Duodenal mucosa (tissue), 2 donors: ENCODE data around the gene EDN3.
"Not testable (repeated sequence)": the region's sequence is repeated elsewhere in the genome, so short reads cannot be mapped to it uniquely, and the experiment has no call there.

Source experiments
- H3K27ac ChIP-seq: one replicate; pipeline ENCODE4 v1.7.0; 2013; ENCODE audit warnings: low read depth, low read length
- H3K27me3 ChIP-seq, 2 donors: one replicate each; pipeline ENCODE4 v1.7.0; 2013; ENCODE audit warnings: low read length in 2 of 2, control low read depth in 1 of 2; ENCODE audit not compliant: insufficient read depth in 2 of 2, control insufficient read depth in 1 of 2
- H3K36me3 ChIP-seq, 2 donors: one replicate each; pipeline ENCODE4 v1.7.0; 2013; ENCODE audit warnings: low read length in 2 of 2, control low read depth in 1 of 2; ENCODE audit not compliant: insufficient read depth in 2 of 2, control insufficient read depth in 1 of 2
- H3K4me1 ChIP-seq, 2 donors: one replicate each; pipeline ENCODE4 v1.7.0; 2013; ENCODE audit warnings: low read length in 2 of 2, control low read depth in 1 of 2; ENCODE audit not compliant: insufficient read depth in 2 of 2, control insufficient read depth in 1 of 2
- H3K4me3 ChIP-seq, 2 donors: one replicate each; pipeline ENCODE4 v1.7.0; 2013; ENCODE audit warnings: low read length in 2 of 2, low read depth in 1 of 2
- H3K9ac ChIP-seq, 2 donors: one replicate each; pipeline ENCODE4 v1.7.0; 2013; ENCODE audit warnings: low read length in 2 of 2, low read depth in 1 of 2
- H3K9me3 ChIP-seq, 2 donors: one replicate each; pipeline ENCODE4 v1.7.0; 2013; ENCODE audit warnings: low read length in 2 of 2, control low read depth in 1 of 2; ENCODE audit not compliant: control insufficient read depth in 1 of 2

The EDN3 gene

DNA sequence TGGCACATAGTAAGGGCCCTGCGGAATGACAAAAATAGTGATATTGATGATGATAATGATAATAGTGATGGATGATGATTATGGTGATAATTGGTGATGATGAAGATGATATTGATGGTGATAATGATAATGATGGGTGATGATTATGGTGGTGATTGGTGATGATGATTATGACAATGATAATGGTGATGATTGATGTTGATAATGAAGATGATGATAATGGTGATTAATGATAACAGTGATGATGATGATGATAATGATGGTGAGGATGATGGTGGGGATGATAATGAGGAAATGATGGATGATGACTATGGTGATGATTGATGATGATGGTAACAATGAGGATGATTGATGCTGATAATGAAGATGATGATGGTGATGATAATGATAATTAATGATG is 48.9 kb downstream of the EDN3 start:
- Histone ChIP-seq H3K4me3 (no peak overlapping the region), H3K4me1 (peaks cover 0 to 3% of the 10 kb centered on the region in 2 donors), H3K27ac (no peak overlapping the region), H3K9me3 (no peaks in the 10 kb centered on the region), H3K27me3 (peaks cover 0 to 3% of the 10 kb centered on the region in 2 donors), H3K36me3 (no peaks in the 10 kb centered on the region), H3K9ac (no peak overlapping the region)

DNA sequence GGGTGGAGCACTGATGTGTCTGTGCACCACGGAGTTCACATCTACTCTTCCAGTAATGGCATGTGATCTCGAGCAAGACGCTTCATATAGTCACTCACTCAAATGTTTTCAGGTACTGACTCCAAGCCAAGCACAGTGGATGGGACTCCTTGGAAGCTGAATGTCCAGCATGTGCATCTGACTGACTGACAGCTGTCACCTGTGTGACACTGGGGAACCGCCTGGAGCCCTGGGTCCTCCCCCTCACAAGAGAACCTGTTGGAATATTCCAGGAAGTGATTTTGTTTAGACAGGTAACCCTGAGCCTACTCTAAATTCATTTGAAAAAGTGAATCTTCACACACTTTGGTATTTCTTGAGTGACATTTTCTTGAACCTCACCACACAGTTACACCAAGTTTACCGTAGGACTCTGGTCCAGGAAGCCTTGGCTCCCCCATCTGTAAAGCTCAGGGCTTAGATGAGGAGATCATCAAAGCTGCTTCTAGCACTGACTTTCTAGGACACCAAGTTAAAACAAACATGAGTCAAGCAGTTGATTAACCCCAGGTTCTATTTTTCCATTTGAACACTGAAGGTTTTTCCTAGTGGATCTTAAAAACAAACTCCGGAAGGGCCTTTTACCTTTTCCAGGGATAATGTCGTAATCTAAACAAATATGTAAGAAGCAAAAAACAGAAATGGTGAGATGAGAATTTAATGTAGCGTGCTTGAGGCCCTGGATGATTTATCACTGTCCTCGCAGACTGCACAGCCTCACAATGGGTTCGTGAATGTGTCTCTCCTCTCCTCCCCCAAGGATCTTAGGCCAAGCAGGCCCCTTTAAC is 50.1 kb downstream of the EDN3 start:
- Histone ChIP-seq H3K9ac (no peak overlapping the region), H3K36me3 (no peaks in the 10 kb centered on the region), H3K27me3 (peaks cover 0 to 3% of the 10 kb centered on the region in 2 donors), H3K27ac (no peak overlapping the region), H3K9me3 (no peaks in the 10 kb centered on the region), H3K4me1 (peaks cover 0 to 3% of the 10 kb centered on the region in 2 donors), H3K4me3 (no peak overlapping the region)

DNA sequence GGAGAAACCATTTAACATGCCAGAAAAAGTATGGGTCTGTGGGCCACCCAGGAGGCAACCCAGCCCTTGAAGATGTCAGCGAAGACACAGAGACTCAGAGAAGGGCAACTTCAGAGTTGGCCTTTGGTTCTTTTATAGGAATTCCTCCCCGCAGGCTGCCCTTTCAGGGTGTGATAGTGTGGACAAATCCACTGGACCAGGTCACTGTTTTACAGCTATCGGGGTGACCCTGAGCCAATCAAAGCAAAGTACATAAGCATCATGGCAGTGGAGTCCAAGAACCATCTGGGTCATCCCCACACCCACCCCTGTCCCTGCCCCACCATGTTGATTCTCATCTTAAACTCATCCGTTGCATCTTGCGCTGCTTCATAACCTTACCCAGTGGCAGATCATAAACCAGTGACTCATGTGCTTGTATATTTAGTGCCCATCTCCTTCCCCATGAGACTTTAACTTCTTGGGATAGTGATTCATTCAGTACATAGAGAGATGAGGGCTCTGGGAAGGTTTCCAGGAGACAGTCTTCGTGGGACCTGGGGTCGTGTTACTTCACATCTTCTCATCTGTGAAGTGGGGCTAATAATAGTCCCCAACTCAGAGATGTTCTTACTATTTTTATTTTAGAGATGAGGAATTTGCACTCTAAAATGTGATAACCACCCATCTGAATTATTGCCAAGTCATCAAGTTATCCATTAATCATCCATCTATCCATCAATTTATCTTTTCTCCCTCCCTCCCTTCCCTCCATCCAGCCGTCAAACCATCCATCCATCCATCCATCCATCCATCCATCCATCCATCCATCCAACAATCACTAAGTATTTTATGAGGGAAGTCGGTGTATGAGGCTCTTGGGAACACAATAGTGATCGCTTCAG is 51.0 kb downstream of the EDN3 start:
- no peak overlapping the region for H3K4me3 ChIP-seq
- H3K27me3 ChIP-seq, result peaks cover 0 to 3% of the 10 kb centered on the region in 2 donors
- peaks cover 0 to 3% of the 10 kb centered on the region in 2 donors for H3K4me1 ChIP-seq
- no peaks in the 10 kb centered on the region for H3K9me3 ChIP-seq
- no peak overlapping the region for H3K9ac ChIP-seq
- H3K27ac ChIP-seq, result no peak overlapping the region
- no peaks in the 10 kb centered on the region for H3K36me3 ChIP-seq

DNA sequence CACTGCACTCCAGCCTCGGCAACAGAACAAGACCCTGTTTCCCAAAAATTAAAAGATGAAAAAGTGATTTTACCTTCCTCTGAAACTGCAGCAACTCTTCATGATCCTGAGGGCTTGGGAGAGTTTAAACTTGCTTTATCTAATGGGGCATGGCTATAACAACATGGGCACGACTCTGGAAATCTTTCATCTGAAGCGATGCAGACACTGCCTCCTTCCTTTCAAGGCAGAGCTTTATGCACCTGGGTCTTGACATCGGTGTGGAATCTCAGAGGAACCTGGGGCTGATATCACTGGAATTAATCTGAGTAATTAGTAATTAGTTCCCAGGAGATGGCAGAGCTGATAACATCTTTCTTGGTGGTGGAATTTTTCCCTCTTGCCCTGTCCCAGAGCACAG is 52.1 kb downstream of the EDN3 start:
- Histone ChIP-seq H3K4me1 (peaks cover 0 to 3% of the 10 kb centered on the region in 2 donors), H3K4me3 (no peak overlapping the region), H3K27me3 (peaks cover 0 to 3% of the 10 kb centered on the region in 2 donors), H3K9me3 (no peaks in the 10 kb centered on the region), H3K9ac (no peak overlapping the region), H3K27ac (no peak overlapping the region), H3K36me3 (no peaks in the 10 kb centered on the region)

DNA sequence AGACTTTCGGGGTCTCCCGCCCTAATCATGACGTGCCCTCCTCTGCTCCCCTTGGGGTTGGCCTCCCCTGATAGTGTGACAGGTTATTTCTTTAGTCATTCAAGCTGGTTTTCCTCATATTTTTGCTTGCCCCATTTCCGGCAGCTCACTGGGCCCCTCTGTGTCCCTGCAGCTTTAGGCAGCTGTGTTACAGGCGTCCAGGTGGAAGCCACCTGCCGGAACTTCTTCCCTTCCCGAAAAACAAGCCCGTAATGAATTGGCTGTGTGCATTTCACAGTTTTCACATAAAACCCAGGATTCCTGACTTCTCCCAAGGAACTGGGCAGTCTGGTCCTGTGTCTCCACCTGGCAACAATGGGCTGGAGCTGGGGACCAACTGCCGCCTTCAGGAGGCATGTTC is 52.6 kb downstream of the EDN3 start:
- H3K9ac ChIP-seq, result no peak overlapping the region
- H3K4me1 ChIP-seq, result peaks cover 0 to 3% of the 10 kb centered on the region in 2 donors
- no peak overlapping the region for H3K27ac ChIP-seq
- H3K4me3 ChIP-seq, result no peak overlapping the region
- peaks cover 0 to 3% of the 10 kb centered on the region in 2 donors for H3K27me3 ChIP-seq
- no peaks in the 10 kb centered on the region for H3K36me3 ChIP-seq
- H3K9me3 ChIP-seq, result no peaks in the 10 kb centered on the region

DNA sequence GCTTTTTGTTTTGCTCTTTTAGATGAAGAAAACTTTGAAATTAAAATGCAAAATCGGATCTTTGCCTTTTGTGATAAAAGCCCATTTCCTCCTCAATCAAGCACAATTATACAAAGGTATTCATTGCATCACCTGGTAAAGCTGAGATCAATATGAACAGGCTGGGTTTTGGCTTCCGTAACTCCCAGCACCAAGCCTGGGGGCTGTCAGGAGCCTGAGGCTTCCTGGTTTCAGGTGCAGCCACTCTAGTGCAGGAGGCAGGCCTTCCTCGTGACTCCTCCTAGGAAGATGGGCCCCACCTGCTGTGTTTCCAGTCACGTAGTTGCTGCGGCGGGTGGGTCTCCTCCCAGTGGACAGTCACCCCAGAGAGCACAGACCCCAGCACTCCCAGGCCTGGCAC is 54.0 kb downstream of the EDN3 start:
- peaks cover 0 to 3% of the 10 kb centered on the region in 2 donors for H3K27me3 ChIP-seq
- no peaks in the 10 kb centered on the region for H3K36me3 ChIP-seq
- H3K4me3 ChIP-seq, result no peak overlapping the region
- H3K4me1 ChIP-seq, result peaks cover 0 to 3% of the 10 kb centered on the region in 2 donors
- no peak overlapping the region for H3K27ac ChIP-seq
- H3K9me3 ChIP-seq, result no peaks in the 10 kb centered on the region
- no peak overlapping the region for H3K9ac ChIP-seq

DNA sequence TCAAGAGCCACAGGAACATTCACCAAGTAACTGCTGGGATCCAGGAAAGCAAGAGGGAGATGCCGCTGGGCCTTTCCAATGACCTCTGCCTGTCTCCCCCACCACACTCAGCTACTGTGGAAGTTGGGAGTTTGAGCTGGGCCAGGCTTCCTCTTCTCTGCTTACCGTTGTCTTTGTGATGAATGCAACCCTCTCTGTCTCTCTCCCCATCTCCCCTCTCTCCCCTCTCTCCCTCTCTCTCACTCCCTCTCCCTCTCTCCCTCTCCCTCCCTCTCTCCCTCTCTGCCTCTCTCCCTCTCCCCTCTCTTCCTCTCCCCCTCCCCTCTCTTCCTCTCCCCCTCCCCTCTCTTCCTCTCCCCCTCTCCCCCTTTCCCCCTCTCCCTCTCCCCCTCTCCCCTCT is 54.8 kb downstream of the EDN3 start:
- Histone ChIP-seq H3K27me3 (peaks cover 0 to 3% of the 10 kb centered on the region in 2 donors), H3K36me3 (no peaks in the 10 kb centered on the region), H3K27ac (no peak overlapping the region)

DNA sequence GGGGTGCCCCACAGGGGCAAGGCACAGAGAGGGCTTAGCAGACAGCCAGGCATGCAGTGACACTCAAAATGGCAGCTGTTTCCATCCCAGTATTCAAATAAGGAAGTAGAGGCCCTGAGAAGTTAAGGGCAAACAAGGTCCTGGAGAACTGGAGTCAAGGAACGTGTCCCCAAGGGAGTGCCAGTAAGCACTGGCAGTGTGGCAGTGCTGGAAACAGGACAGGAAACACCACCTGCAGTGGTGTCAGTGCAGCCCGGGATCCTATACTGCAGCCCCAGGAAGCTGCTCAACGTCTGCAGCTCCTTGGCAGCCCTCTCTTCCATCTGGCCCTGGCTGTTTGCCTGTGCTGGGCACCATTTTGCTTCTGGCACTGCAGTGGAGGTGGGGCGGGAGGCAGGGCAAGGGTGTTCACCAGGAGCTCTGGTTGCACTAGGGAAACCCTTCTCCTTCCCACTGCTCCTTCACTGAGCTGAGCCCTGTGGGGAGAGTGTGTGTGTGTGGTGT is 56.3 kb downstream of the EDN3 start:
- Histone ChIP-seq H3K9me3 (no peaks in the 10 kb centered on the region), H3K27ac (no peak overlapping the region), H3K36me3 (no peaks in the 10 kb centered on the region), H3K27me3 (peaks cover 3 to 7% of the 10 kb centered on the region in 2 donors), H3K4me1 (peaks cover 0 to 12% of the 10 kb centered on the region in 2 donors), H3K9ac (no peak overlapping the region), H3K4me3 (no peak overlapping the region)

More for the DNA sequence above, 54.8 kb downstream of the EDN3 start:
- H3K4me3 ChIP-seq, result no peak overlapping the region
- peaks cover 0 to 11% of the 10 kb centered on the region in 2 donors for H3K4me1 ChIP-seq
- no peak overlapping the region for H3K9ac ChIP-seq
- H3K9me3 ChIP-seq, result no peaks in the 10 kb centered on the region

DNA sequence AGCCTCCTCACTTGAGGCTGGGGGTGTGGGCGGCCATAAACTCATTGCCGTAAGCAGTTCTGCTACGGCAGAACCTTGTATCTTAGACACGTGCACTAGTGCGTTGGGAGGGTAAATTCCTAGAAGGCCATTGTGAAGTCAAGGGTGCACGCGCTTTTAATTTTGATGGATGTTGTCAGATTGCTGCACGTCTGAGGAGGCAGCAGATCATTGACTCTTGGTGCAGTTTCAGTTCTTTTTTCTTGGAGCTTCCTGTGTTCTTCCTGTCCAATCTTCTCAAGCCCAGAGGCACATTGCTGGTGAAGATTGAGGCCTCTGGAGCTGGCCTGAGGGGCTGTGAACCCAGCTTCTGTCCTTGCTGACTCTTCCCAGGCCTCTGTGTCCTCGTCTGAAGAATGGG is 58.4 kb downstream of the EDN3 start:
- H3K9me3 ChIP-seq, H3K4me3 ChIP-seq, H3K27ac ChIP-seq, H3K4me1 ChIP-seq, H3K36me3 ChIP-seq, H3K9ac ChIP-seq, H3K27me3 ChIP-seq: not testable (repeated sequence)
